GM21717 (cell line): ENCODE data around the gene PACSIN1.

ENCODE experiments used
- ATAC-seq: cut with Tn5 transposase; IDR thresholded peaks from one replicate; pipeline ENCODE4 v1.9.1; 2021; ENCODE audit warnings: mild to moderate bottlenecking, moderate library complexity; ENCODE audit not compliant: unreplicated experiment

PACSIN1 gene

DNA sequence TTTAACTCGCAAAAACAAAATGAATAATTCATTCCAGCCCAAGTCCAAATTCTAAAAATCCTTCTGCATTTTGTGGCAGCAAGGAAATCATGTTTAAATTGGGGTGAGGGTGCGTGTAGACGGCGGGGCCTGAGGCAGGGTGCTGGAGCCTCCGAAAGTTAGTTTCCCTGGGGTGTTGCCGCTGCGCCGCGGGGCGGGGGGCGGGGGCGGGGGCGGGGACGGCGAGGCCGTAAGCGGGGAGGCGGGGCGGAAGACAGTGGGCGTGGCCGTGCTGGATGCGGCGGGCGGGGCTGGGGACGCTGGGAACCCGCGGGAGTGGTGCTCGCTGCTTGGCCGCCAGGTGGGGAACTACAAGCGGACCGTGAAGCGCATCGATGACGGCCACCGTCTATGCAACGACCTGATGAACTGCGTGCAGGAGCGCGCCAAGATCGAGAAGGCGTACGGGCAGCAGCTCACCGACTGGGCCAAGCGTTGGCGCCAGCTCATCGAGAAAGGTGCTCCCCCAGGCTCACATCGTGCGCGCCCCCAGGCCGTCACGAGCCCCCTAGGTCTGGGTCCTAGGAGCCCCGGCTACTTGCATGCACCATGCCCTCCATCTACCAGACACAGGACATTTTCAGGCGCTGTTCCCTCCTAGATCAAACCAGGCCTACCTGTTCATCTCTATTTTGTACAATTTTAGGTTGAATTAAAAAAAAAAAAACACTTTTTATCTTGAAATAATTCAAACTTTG lies 61.3 kb downstream of the PACSIN1 start:
- ATAC-seq: peak; percentile 73

DNA sequence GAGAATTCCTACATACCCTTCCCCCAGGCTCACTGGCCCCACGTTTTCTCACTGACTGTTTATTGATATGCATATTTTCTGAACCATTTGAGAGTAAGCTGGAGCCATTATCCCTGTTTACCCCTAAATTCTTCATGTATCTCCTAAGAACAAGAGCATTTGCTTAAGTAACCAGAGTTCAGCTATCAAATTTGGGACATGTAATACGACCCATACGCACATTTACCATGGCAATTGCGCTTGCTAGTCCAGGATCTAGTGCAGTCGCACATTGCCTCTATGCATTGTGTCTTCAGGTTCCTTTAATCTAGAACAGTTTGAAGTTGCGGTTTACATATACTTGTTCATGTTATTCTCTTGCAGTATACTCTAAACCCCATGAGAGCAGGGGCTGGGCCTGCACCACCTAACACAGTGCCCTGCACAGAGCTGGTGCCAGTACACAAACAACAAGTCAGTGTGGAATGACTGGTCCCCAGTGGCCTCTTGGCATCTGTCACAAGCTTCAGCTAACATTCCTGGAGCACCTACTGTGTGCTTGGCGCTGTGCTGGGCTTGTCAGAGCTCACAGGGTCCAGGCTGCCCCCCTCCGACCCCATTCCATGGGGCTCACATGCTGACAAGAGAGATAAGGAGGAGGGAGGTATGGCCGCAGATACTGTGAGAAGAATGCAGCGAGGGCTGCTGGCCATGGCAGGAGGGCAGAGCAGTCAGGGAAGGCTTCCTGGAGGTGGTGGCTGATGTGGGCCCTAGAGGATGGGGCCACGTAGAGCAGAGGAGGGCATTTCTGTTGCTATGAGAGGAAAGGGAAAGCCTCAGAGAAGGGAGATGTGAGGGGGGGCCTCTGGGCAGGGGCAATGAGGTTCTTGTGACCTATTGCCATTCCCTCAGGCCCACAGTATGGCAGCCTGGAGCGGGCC lies 62.1 kb downstream of the PACSIN1 start:
- no peak for ATAC-seq

DNA sequence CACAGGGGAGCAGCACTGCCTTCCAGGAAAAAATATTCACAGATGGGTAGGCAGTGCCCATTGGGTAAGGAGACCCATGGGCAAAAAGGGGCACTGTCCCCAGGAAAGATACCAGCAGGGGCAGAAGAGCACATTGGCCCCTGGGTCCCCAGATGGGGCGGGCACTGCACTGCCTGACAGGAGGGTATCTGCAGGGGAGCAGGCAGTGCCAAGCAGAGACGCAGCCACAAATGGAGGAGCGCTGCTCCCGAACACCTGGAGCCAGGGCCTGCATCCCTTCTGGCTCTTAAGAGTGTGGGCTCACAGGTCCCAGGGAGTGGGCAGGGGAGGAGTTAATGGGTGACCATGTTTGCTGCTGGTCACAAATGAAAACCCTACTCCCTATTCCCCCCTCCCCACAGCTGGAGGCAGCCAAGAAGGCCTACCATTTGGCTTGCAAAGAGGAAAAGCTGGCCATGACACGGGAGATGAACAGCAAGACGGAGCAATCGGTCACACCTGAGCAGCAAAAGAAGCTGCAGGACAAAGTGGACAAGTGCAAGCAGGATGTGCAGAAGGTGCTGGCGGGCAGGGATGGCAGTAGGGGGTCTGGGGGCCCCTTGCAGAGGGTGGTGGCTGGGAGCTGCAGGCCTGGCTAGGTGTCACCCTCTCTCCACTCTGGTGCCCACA lies 63.3 kb downstream of the PACSIN1 start:
- ATAC-seq: no peak

DNA sequence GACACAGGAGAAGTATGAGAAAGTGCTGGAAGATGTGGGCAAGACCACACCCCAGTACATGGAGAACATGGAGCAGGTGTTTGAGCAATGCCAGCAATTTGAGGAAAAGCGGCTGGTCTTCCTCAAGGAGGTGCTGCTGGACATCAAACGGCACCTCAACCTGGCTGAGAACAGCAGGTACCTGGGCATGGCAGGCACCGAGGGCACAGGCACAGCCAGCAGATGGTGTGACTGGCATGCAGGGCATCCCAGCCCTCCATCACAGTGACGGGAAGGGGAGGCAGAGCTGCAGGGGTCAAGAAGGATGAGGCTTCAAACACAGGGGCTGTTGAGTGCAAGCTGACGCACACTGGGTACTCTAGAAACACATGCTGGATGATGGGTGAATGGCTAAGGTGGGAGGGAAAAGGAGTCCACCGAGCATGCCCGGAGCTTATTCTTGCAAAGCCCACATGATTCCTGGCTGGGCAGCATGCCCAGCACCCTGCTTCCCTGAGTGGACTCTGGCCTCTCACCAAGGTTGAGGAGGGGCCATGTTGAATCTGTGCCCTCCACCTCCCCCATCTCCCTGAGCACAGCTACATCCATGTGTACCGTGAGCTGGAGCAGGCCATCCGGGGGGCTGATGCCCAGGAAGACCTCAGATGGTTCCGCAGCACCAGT lies 63.9 kb downstream of the PACSIN1 start:
- ATAC-seq: no peak

DNA sequence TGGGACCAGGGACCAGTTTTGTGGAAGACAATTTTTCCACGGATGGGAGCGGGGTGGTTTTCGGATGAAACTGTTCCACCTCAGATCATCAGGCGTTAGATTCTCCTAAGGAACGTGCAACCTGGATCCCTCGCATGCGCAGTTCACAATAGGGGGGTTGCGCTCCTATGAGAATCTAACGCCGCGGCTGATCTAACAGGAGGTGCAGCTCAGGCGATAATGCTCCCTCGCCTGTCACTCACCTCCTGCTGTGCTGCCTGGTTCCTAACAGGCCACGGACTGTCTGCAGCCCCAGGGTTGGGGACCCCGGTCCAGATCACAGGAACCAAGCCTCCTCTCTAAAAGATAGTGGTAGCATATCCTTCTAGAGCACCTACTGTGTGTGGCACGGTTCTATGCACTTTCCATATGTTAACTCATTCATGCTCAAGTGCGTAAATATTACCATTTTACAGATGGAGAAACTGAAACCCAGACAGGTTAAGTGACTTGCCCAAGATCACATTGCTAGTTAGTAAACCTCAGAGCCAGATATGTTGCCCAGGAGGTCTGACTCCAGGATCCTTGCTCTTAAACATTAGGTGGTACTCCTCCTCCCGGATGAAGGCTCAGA lies 65.0 kb downstream of the PACSIN1 start:
- ATAC-seq: no peak

DNA sequence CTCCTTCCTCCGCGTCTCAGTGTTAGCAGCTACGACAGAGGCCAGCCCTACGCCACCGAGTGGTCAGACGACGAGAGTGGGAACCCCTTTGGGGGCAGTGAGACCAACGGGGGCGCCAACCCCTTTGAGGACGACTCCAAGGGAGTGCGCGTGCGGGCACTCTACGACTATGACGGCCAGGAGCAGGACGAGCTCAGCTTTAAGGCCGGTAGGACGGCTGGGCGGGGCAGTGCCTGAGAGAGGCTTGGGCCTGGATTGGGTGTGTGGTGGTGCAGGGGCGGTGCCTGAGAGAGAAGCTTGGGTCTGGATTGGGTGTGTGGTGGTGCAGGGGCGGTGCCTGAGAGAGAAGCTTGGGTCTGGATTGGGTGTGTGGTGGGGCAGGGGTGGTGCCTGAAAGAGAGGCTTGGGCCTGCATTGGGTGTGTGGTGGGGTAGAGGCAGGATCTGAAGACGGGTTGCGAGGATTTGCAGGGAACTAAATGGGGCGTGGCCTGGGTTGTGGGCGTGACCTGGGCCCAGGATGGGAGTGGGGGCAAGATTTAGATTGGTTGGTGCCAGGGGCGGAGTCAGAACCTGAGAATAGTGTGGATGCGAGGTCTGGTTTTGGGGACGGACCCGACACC lies 65.8 kb downstream of the PACSIN1 start:
- no peak for ATAC-seq

DNA sequence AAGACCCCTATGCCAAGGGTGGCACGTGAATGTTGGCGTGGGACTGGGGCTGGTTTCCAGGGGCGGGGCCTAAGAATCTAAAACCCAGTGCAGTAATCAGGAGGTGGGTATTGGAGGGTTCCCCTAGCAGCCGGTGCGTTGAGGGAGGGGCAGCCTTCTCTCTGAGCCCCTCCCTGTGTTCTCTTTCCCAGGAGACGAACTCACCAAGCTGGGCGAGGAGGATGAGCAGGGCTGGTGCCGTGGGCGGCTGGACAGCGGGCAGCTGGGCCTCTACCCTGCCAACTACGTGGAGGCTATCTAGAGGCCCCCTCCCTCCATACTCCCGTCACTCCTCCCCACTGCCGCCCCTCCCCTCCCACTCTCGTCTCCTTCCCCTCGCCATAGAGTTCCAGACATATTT lies 66.4 kb downstream of the PACSIN1 start:
- ATAC-seq: no peak

DNA sequence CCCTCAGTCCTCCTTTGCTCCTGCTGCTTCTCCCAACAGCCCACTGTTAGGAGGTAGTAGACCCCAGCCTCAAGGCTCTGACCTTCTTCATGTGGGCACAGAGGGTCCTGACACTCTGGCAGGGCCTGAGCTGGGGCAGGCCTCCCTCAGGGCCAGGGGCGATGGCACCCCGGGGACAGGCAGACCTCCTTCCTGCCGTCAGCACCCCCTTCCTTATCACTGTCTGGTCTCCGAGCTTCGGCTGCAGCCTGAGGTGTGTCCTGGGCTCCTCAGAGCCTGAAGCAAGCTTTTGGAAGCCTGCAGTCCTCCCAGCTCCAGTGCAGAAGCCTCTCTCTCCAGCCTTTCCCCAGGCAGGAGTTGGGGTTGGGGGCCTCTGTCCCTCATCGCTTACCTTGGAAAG lies 68.3 kb downstream of the PACSIN1 start:
- no peak for ATAC-seq

DNA sequence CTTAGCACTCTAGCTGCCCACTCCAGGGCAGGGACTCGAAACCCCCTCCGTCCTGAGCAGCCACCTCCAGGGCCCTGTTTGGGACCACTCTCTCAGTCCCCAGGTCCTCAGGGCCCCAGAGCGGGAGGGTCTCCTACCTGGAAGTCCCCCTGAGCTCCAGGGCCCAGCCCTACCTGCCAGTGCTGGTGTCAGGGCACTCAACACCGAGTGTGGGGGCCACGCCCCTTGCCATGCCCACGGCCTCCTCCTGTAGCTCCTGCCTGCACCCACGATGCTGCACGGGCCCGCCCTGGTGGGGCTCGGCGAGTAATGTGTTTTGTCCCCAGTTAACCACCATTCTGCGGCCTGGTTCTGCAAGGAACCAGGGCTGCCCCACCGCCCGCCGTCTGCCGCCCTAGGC lies 68.8 kb downstream of the PACSIN1 start:
- no peak for ATAC-seq

DNA sequence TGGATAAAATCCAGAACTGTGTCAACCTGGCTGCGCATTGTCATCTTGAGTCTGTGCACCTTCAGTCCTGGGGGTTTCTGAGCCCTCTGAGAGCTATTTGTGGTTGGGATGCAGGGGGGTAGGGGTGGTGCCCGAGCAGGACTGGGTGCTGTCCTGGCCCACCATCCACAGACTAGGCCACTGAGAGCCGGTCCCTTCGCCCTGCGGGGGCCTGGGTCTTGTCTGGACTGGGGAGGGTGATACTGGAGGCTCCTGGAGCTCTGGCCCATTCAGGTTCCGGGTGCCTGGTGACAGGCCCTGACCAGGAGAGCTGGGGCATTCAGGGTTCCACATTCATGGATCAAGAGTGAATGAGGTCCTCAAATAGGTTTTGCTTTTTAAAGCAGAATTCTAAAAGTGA lies 69.3 kb downstream of the PACSIN1 start:
- ATAC-seq: no peak

DNA sequence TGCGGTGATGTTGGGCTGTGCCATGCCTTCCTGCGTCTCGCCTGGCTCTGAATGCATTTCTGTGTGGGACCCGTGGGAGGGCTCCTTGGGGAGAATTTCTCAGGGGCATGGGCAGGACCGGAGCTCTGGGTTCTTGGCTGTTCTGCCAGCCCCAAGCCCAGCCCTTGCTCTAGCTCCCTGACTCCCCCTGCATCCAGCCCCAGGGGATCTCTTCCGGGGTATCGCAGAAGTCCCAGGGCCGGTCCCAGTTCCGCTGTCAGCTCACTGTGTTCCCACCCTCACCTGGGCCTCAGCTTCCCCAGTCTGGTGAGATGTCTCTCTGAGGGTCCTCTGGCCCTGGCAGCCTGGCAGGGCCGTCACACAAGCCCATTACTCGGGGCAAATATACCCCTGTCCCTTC lies 69.8 kb downstream of the PACSIN1 start:
- no peak for ATAC-seq

DNA sequence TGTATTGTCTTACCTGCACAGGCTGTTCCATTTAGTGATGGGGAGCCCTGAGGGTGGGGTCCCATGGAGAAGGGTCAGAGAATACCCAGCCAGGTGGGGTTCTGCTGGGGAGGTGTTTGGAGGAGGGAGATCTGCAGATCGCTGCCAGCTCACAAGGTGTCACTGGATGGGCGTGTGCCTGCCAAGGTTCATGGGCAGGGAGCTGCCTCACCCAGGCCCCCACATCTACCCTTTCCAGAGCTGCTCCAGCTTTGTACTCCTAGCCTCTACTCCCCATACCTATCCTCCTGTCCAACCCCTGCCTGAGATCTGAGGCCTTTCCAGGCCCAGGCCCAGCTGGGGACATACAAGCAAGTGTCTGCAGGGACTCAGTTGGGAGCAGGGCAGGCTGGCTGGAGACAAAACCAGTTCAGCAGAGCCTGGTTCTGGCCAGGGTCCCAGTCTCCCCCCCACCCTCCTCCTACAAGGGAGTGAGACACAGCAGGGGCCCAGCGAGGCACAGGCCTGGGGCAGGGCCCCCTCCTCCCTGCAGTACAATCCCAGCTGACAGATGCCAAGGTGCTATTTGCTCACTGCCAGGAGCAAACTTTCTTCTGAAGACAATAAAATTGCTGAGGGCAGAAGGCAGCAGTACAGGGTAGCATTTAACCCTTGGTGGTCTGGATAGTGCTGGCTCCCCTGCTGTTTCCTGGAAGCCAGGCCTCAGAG lies 70.5 kb downstream of the PACSIN1 start:
- ATAC-seq: no peak

DNA sequence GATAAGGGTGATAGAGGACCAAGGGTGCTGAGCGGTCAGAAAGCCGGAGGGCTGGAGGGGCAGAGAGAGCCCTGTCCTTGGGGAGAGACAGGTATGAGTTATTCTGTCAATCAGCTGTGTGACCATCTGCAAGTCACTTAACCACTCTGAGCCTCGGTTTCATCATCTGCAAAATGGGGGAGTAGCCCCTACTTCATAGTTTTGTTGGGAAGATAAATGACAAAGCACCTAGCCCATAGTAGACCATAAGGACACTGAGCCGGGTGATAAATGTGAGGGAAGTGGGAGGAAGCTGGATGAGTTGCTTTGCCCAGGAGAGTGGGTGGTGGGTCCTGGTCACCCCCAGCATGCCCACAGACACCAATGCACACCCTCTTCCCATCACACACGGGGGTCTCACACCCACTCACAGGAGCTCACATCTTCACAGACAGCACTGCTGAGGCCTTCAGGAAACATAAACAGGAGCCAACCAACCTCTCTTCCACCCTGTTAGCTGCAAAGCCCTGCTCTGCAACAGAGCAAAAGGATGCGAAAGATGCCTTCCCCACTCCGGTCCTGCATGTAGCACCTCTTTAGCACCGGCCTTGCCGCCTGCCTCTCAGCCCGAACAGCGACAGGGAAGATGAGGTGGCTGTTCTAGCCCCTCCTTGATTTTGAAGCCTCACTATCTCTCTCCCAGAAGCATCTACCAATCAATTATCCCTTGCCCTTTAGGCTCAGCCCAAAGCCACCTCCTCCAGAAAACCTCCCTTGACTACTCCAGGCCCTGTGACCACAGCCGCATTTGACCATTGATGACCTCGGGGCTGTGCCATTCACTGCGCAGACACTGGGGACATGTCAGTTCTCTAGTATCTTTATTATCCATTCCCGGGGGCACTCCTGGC lies 71.3 kb downstream of the PACSIN1 start:
- no peak for ATAC-seq

DNA sequence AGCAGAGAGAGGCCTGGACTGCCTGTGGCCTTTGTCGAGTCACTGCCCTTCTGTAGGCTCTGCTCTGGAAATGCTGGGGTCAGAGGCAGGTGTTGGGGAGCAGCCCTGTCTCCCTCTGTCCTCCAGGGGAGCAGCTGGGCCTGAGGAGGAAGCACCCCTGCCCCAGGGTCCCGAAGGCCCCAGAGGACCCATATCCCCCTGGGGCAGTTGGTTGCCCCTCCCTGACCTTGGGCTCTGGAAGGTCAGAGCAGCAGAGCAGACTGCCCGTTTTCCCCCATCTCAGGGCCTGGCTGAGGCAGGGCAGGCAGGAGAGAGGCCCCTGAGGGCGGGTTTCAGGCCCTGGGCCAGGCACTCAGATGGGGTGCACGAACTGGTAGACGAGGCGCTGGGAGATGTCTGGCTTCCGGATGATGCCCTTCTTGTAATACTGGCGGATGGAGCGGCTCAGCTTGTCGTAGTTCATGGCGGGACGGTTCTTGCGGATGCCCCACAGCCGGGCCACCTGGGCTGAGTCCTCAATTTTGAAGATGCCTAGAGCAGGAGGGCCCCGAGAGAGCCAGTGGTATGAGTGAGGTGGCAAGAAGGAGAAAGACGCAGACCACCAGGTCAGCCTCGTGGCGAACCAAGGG lies 72.2 kb downstream of the PACSIN1 start:
- no peak for ATAC-seq

DNA sequence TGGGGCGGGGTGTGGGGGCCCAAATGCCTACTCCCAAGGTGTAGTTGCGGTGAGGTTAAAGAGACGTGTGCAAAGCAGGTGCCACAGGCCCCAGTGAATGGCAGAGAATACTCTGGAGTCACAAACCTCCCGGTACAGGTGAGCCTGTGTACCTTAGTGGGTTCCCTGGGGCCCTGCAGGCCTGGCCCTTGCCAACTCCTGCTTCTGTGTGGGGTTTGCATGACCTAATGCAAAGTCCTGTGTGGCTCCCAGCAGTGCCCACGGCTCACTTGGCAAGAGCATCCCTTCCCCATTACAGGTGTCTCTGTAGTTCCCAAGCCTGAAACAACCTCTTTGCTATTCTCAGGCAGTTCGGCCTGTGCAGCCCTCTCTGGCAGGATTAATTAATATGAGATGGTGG lies 72.7 kb downstream of the PACSIN1 start:
- no peak for ATAC-seq

DNA sequence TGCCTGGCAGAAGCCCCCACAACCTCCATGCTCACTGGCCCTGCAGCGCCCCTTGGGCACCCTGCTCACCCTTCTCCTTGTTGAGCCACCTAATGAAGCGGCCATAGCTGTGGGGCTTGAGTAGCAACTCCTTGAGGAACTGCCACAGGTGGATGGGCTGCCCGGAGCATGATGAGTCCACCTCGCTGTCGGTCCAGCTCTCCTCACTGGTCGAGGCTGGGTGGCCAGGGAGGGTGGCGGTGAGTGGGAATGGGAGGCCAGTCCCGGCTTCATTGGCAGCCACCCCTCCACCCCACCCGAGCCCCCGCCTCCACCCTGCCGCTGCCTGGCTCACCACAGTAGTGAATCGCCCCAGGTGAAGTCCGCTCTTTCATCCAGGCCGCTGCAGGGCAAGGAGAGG lies 73.3 kb downstream of the PACSIN1 start:
- ATAC-seq: no peak

DNA sequence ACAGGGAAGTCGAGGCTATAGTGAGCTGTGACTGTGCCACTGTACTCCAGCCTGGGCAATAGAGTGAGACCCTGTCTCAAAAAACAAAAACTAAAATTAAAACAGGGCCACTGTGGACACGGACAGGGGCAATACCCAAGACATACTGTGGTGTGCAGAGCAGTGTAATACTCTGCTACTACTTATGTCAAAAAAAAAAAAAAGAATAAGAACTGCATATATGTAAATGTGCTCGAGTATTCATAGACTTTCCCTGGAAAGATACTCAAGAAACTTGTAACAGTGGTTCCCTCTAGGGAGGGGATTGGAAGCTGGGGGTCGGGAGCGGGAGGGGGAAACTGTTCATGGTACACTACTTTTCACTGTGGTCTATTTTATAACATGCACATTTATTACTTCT lies 74.3 kb downstream of the PACSIN1 start:
- no peak for ATAC-seq

DNA sequence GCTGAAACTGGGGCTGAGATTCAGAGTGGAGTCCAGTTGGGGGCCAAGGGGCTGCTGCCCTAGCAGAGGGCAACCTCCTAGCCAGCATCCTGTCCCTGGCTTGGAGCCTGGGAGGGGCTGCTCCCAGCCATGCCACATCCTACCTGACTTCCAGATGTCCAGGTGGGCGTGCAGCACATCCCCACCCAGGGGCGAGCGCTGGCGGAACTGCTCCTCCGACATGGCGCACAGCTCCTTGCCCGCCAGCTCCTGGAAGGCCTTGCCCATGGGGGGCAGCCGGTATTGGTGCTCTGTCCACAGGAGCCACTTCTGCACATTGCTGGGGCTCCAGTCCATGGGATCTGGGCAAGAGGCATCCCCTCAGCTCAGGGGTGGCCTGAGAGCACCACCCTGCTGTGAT lies 75.0 kb downstream of the PACSIN1 start:
- no peak for ATAC-seq
